HG03139 (cell line): ENCODE data around the gene ZFAND2A.
"Not testable (repeated sequence)": the region's sequence is repeated elsewhere in the genome, so short reads cannot be mapped to it uniquely, and the experiment has no call there.

Source experiments
- ATAC-seq: cut with Tn5 transposase; IDR thresholded peaks from one replicate; pipeline ENCODE4 v1.9.1; 2021; ENCODE audit not compliant: unreplicated experiment

ZFAND2A gene

DNA sequence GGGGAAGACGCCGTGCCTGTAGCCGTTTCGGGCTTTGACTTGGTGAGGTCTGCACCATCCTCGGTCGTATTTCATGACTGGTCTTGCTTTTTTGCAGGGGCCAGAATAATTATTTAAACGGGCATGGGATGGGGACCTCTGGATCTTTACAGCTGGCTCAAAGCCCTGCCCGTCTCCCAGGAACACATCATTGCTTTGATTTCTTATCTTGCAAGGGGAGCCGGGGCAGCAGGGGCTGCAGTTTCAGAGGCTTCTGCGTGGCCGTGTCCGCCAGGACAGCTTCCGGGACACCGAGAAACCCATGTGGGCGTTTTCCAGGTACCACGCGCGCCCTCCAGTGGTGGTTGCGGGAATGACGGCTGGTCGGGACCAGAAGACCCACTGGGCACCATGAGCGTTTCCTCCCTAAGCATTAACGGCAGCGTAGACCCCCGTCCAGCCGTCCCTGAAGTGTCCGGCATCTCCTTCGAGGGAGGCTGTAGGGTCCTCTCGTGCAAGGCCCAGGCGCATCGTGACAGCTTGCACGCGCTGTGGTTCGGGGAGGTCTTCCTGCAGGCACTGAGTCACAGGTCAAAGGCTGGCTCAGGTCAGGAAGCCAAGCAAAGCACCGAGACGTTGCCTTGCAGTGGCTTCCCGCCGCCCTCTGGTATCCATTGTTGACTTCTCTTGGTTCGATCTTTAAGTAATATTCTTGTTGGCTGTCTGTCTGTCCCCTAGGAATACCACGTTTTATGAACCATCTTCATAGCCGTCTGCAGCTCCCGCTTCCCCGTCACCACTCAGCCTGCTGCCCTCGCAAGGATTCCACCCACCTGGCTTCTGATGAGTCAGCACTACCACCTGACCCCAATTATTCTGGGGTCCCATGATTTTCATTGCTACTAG is 16.2 kb upstream of the ZFAND2A start:
- no peak for ATAC-seq

DNA sequence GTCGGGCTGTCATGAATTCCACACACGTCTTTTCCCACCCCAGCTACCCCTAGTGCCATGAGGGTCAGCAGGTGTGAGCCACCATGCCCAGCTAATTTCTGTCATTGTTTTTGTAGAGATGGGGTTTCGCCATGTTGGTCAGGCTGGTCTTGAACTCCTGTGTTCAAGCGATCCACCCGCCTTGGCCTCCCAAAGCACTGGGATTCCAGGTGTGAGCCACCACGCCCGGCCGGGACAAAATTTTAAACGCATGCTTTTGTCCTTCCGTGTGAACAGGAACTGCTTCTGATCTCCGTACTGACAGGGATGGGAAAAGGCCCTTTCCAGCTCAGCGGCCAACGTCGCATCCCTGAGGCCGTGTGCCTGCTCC is 15.6 kb upstream of the ZFAND2A start:
- ATAC-seq = no peak

DNA sequence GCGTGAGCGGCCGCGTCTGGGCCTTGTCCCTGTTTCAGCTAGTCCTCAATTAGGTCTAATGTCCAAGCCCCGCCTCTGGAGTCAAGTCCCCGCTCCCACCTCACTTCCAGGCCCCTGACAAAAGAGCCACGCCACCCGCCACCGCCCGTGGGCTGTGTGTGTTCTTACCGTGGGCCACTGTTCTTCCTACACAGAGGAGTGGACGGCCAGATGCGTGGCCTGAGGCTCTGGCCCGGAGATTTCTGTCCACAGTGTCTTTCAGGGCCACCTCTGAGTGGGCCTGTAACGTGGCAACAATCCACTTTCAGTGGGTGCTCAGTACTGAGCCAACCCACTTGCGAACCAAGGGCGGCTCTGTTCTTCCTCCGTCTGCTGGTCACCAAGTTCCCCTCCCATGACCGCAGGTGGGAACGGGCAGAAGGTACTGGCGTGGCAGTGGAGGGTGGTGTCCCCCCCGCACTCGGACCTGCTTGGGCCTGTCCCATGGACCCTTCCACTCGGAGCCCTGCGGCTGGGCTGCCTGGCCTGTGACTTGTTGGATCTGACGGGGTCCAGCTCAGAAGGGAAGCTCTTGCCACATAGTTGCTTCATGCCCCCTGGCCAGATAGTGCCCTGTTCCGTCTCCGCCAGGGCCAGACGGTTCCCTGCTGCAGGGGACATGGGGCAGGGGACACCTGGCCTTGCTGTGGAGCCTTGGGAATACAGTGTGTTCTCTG is 15.0 kb upstream of the ZFAND2A start:
- no peak for ATAC-seq

DNA sequence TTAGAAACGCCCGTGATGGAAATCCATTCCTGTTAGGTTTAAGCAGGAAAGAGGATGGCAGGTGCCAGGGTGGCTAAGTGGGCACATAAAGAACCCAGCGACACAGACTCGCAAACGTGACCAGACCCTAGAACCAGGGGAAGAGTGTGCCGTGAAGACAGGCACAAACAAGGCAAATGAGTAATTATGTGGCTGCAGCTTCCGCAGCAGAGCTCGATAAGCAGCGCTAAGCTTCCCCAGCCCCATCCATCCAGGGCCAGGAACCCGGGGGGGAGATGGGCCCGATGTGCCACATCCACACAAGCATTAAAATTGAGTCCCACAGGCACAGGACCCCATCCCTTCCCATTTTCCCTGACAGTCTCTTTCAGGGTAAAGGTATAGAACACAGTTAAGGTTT is 14.0 kb upstream of the ZFAND2A start:
- no peak for ATAC-seq

DNA sequence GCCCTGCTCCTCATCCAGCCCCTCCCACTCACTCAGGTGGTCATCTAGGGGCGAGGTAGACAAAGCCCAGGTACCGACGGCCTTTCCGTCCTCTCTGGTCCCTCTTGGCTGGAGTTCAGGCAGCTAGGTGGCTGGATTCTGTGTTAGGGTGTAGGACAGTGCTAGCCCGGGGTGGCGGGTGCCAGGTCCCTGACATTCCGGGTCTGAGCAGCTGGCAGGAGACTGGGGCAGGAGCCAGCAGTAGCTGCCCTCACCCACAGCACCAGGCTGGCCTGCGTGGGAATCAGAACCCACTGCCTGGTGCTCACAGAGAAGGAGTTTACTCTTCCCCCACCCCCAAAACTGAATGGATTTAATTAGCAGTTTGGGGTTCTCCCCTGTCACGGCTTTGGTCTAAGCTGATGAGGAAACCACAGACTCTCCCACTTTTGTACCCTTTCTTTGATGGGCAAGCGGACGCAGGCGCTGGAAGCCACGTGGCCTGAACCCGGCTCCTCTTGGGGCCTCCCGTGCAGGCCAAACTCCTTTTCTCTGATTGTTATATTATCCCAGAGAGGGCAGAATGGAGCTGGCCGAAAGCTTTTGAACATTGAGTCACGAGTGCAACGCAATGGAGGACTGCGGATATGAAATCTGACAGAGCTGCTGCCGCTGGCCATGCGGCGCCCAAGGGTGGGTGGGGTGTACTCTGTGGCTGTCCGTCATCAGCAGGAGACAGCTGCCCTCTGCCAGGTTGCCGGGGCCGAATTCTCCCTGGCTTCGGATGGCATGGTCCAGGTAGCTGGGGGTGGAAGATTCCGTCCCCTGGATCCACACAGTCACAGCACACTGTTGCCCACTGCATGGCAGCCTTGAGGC is 12.9 kb upstream of the ZFAND2A start:
- no peak for ATAC-seq

DNA sequence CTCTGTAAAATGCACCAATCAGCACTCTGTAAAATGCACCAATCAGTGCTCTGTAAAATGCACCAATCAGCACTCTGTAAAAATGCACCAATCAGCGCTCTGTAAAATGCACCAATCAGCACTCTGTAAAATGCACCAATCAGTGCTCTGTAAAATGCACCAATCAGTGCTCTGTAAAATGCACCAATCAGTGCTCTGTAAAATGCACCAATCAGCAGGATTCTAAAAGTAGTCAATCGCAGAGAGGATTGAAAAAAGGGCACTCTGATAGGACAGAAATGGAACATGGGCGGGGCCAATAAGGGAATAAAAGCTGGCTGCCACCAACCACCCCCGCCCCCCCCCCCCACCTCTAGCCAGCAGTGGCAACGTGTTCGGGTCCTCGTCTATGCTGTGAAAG is 11.5 kb upstream of the ZFAND2A start:
- ATAC-seq = not testable (repeated sequence)

DNA sequence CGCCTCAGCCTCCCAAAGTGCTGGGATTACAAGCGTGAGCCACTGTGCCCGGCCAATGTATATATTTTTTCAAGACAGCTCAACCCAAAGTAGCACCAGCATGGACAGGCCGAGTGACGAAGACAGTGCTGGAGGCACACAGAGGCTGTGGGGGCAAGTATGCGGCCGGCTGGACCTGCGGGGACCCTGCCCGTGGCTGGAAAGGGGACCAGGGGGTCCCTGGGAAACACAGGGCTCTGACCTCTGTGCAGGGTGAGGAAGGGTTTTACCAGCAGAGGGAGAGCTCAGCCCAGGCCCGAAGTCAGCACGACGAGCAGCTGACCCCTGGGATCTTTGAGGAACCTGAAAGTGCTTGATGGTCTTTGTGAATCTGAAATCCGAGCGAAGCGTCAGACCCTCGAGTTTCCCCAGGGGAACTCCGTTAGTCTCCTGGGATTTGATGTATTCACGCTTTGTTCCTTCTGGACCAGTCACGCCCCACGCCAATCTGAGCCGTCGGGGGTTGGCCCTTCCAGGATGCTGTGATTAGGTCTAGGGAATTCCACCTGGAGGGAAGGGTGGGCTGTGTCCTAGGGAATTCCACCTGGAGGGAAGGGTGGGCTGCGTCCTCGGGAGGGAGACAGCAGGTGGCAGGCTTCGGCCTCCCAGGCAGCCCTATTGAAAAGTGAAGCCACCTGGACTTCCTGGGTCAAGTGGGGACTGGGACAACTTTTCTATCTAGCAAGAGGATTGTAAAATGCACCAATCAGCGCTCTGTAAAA is 10.9 kb upstream of the ZFAND2A start:
- ATAC-seq = no peak

DNA sequence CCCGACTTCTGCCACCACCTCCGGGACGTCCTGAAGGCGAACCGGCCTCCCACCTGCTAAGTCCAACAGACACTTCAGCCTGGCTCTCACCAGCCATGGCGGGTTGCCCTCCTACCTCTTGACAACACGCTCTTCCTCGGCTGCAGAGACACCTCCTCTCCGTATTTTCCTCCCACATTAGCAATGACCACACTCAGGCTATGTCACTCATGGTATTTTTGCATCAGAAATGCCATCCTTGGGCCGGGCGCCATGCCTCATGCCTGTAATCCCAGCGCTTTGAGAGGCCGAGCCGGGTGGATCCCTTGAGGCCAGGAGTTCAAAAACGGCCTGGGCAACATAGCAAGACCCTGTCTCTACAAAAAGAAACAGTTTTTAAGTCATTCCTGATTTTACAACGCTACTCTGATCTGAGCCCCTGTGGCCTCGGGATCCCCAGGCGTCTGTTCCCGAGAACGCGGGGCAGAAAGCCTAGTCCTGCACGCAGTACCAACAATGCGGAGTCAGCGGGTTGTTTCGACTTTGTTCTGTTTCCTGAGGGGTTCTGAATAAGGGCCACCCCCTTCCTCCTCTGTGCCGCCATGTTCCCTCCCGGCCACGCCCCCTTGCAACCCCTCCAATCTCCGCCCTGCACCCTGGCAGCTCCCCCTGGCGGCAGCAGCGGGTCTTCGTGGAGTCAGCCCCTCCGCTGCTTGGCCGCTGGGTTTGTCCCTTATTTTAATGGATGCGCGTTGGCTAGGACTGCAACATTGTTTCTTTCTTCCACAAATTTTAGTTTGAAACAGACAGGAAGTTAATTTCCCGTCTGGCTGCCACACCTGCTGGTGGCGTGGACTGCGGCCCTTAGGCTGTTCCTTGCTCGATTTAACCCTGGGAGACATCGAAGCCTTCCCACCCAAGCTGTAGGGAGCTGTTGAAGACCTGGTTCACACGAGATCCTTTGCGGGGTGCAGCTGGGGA is 9.7 kb upstream of the ZFAND2A start:
- peak; percentile 73 for ATAC-seq

DNA sequence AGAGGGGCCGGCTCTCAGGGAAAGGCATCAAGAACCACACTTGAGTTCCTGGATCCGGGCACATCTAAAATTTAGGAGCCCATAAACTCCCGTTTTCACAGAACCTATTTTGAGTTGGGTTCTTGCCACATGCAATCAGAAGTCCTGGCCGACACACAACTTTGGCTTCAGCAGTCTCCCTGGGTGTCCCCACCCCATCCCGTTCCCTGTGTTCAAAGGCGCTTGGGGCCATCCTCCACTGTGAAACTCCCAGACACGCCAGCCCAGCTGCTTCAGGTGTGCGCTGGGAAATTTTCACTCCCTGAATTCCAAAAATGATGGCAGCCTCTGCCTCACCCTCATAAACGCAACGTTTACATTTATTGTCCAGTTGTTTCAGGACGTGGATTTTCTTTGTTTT is 8.4 kb upstream of the ZFAND2A start:
- ATAC-seq = no peak

DNA sequence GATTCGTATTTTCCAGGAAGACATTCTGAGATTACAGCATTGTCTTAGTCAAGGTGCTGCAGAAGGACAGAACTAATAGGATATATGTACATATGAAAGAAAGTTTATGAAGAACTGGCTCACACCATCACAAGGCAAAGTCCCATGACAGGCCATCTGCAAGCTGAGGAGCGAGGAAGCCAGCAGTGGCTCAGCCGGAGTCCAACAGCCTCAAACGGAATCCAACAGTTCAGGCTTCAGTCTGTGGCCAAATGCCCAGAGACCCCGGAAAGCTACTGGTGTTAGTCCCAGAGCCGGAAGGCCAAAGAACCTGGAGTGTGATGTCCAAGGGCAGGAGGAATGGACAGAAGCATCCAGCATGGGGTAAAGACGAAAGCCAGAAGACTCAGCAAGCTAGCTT is 4.4 kb upstream of the ZFAND2A start:
- no peak for ATAC-seq

DNA sequence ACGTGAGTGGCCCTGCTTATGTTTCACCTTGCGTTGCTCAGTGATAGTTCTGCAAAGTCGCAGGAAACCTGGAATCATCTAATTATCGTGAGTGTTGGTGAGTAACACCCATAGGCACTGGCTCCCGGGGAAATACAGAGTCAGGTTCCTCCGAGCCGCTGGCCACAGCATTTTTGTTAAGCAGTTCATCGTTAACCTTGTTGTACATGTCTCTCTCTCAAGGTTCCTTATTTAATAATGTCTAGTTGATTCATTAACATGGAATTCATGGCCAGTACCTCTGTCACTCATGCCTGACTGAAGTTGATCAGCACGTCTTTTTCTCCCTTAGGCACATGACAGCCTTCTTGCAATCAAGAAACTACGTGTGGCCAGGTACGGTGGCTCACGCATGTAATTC is 3.1 kb upstream of the ZFAND2A start:
- ATAC-seq = no peak

DNA sequence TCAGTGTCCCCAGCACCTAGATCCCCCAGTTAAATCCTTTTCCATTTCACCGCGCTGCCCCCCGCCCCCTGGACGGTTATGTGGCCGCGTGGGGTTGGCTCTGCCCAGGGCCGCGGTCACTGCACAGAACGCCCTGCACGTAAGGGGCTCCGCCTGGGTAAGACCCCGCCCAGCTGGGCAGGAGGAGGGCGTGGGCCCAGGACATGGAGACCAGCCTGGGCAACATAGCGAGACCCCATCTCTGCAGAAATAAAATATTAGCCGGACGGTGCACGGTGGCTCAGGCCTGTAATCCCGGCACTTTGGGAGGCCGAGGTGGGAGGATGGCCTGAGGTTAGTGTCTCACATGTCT is 650 bp upstream of the ZFAND2A start:
- ATAC-seq = no peak

DNA sequence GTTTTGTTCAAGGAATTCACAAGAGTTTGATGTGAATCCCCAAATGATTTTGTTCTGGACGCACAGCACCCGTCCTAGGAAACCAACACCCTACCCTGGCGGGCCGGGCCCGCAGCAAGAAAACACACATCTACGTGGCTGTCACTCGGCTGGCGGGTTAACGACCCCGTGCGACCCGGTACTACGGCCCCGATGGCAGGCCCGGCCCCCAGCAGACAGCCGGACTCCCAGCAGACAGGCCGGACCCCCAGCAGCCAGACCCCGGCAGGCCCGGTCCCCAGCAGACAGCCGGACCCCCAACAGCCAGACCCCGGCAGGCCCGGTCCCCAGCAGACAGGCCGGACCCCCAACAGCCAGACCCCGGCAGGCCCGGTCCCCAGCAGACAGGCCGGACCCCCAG is 765 bp downstream of the ZFAND2A start:
- not testable (repeated sequence) for ATAC-seq

DNA sequence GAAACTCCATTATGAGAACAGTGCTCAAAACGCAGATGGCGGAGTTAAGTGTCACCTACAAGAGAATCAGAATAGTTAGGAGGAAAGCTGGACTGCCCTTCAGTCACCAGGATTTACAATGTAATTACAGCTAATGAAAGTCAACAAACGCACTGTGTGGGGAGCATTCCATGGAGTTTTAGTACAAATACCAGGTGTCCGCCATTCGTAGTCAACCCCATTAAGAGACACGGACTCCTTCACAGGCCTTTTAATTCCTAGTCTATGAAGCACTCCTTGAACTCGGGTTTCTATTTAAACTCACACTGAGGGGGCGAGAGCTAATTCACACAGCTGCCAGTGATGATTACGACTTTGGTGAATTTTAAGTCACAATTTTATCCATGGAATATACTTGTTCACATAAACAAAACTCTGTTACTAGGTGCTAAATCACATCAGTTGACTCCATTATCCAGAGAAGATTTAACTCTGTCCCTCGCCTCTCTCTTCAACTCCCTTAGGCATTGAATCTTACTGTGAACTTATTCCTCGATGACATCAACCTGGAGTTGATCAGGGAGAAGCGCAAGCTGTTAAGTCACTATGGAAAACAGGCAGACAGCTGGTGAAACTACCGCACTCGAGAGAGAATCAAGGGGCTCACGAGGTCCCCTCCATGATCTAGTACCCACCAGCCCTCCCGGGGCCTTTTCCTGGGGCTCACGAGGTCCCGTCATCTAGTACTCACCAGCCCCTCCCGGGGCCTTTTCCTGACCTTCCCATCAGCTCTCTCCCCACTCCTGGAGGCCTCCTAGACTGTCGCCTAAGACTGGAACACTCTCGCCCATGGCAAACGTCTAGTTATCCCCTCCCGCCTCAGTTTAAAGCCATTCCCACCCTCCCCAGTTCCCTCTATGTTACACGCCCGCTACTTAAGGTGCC is 1.5 kb downstream of the ZFAND2A start:
- no peak for ATAC-seq

DNA sequence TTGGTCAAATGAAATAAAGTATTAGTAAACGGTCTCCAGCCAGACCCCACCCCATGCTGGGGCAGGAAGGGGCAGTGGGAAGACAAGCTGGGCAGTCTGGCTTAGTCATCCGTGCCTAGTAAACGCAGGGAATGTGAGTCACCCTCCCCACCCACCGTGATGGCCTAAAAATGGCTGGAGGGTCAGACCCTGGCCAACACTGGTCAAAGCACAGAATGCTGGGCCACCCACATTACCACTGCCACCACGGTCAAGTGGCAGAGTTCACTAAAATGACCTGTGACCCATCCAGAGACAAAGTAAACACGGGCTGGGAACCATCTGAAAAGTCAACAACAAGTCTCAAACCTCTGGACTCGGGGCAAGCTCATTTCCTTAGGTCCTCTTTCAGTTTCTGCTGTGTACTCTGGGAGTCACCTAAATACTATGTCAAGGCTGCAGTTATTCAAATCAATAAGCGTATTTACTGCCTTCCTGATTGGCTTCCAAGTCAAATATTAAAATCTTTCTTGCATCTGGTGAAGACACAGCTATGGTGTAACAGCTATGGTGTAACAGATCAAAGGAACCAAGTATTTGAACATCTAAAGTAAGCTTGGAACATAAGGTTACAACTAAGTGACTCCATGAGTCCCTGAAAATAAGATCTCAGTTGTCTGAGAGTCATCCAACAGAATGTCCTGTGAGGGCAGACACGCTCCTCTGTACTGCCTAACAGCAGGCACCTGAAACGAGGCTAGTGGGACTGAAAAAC is 3.0 kb downstream of the ZFAND2A start:
- no peak for ATAC-seq

DNA sequence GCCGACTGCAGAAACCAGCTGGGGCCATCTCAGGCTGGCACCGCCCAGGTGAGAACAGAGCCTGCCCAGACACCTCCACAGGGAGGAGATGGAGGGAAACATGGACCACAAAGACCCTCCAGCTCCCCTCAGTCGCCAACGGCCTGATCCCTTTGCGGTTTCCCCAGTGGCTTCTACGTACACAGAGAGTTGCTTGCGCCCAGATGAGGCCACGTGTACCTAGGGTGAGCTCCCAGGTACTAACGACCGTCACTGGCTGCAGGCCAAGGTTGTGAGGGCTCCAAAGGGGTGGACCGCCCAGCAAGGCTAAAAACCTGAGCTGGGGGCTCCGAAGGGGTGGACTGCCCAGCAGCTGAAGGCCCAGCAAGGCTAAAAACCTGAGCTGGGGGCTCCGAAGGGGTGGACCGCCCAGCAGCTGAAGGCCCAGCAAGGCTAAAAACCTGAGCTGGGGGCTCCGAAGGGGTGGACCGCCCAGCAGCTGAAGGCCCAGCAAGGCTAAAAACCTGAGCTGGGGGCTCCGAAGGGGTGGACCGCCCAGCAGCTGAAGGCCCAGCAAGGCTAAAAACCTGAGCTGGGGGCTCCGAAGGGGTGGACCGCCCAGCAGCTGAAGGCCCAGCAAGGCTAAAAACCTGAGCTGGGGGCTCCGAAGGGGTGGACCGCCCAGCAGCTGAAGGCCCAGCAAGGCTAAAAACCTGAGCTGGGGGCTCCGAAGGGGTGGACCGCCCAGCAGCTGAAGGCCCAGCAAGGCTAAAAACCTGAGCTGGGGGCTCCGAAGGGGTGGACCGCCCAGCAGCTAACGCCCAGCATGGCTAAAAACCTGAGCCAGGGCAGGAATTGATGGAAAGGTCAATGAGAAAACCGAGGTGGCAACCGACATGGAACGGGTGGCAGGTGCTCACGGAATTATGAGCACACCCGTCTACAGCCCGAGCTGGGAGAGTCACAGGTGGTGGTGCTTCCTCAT is 3.9 kb downstream of the ZFAND2A start:
- not testable (repeated sequence) for ATAC-seq
